ENCODE measurements around the gene GATA3. TPM values are rescaled to one million over a fixed set of nuclear protein-coding genes. Genes with fewer than 3 reads are reported as not detected.

GATA3 gene
- total RNA-seq, result under 1 TPM; 0.12 to 0.61 (median 0.58) TPM

GRCh38 chr10:8054494-8055407 lies at the start of gene GATA3:
Gene GATA3, plus strand, starts transcription at chr10:8054688. Its CDS starts 968 bp downstream, at chr10:8055656.
- in situ Hi-C loops (cut with MboI; ENCODE audit: low sequenced_read_pairs in 4 of 4), result no loop called here
- Histone ChIP-seq H3K4me3 (peak within 1 kb of the TSS; percentile 48 to 57 (median 50)), H3K9me3 (no peaks in the 10 kb centered on the region), H3K36me3 (no peaks in the 10 kb centered on the region), H3K27me3 (peaks cover 87 to 96% (median 96%) of the 10 kb centered on the region in 3 donors), H3K27ac (peak within 1 kb of the TSS; percentile 42 to 67 (median 56)), H3K4me1 (peaks cover 18 to 40% of the 10 kb centered on the region in 2 donors)
- intact Hi-C loops (cut with DNase I; ENCODE audit: low total_unique reads), result no loop called here
- peak in 1 of 2 donors; percentile 25 for ATAC-seq
- TF ChIP-seq CTCF (IDR thresholded peaks at IDR 0.05 in 4 of 5, conservative IDR thresholded peaks at IDR 0.05 in 1 of 5), result no peak
- TF ChIP-seq POLR2A (IDR thresholded peaks at IDR 0.05), result peak; percentile 22 to 44
- DNase-seq, result peak in 1 of 2 donors; percentile 23

GRCh38 chr10:8006274-8006999 lies 48.1 kb upstream of the GATA3 start:
- DNase-seq, result no peak
- intact Hi-C loops (cut with DNase I; ENCODE audit: low total_unique reads), result no loop called here
- Histone ChIP-seq H3K36me3 (no peaks in the 10 kb centered on the region), H3K4me1 (no peaks in the 10 kb centered on the region), H3K27ac (no peak overlapping the region), H3K9me3 (no peaks in the 10 kb centered on the region), H3K4me3 (no peak overlapping the region), H3K27me3 (no peaks in the 10 kb centered on the region)
- TF ChIP-seq CTCF (IDR thresholded peaks at IDR 0.05 in 4 of 5, conservative IDR thresholded peaks at IDR 0.05 in 1 of 5) (no peak), POLR2A (IDR thresholded peaks at IDR 0.05) (no peak)
- in situ Hi-C loops (cut with MboI; ENCODE audit: low sequenced_read_pairs in 4 of 4), result no loop called here
- ATAC-seq, result no peak

GRCh38 chr10:8009031-8009430 lies 45.5 kb upstream of the GATA3 start:
- H3K27ac ChIP-seq, result no peak overlapping the region
- no peak for DNase-seq
- TF ChIP-seq CTCF (IDR thresholded peaks at IDR 0.05 in 4 of 5, conservative IDR thresholded peaks at IDR 0.05 in 1 of 5) (no peak), POLR2A (IDR thresholded peaks at IDR 0.05) (no peak)
- in situ Hi-C loops (cut with MboI; ENCODE audit: low sequenced_read_pairs in 4 of 4), result no loop called here
- no peak for ATAC-seq
- intact Hi-C loops (cut with DNase I; ENCODE audit: low total_unique reads), result no loop called here
- H3K36me3 ChIP-seq, result peaks cover 0 to 7% of the 10 kb centered on the region in 2 donors
- H3K4me1 ChIP-seq, result no peaks in the 10 kb centered on the region
- H3K27me3 ChIP-seq, result no peaks in the 10 kb centered on the region
- no peak overlapping the region for H3K4me3 ChIP-seq
- H3K9me3 ChIP-seq, result no peaks in the 10 kb centered on the region

- no peak overlapping the region for H3K4me3 ChIP-seq
- ATAC-seq, result no peak
- intact Hi-C loops (cut with DNase I; ENCODE audit: low total_unique reads) (no loop called here), in situ Hi-C loops (cut with MboI; ENCODE audit: low sequenced_read_pairs in 4 of 4) (no loop called here)
- H3K9me3 ChIP-seq, result no peaks in the 10 kb centered on the region
- H3K27ac ChIP-seq, result no peak overlapping the region
- no peaks in the 10 kb centered on the region for H3K4me1 ChIP-seq
- H3K36me3 ChIP-seq, result peaks cover 6 to 16% of the 10 kb centered on the region in 2 donors
- no peak for TF ChIP-seq CTCF (IDR thresholded peaks at IDR 0.05 in 4 of 5, conservative IDR thresholded peaks at IDR 0.05 in 1 of 5)
- TF ChIP-seq POLR2A (IDR thresholded peaks at IDR 0.05), result no peak
- H3K27me3 ChIP-seq, result no peaks in the 10 kb centered on the region
- DNase-seq, result no peak
Observed at GRCh38 chr10:8013006-8013405, 41.5 kb upstream of the GATA3 start.

Measured in gastrocnemius medialis (tissue), 4 donors.